CD14-positive monocyte (primary cell): ENCODE measurements around the gene PSPN. TPM values are rescaled to one million over a fixed set of nuclear protein-coding genes. Genes with fewer than 3 reads are reported as not detected.

Experiments
- DNase-seq, 3 donors: peaks; one replicate each; pipeline ENCODE4 v3.0.0-alpha.2; 2011 to 2022
- H2AFZ ChIP-seq: 2 replicates; pipeline ENCODE4 v1.6.0; 2012; ENCODE audit warnings: mild to moderate bottlenecking, low read depth, low read length, inconsistent platforms; ENCODE audit not compliant: insufficient read depth, poor library complexity, severe bottlenecking
- H3K27ac ChIP-seq, 2 donors: 1 replicate in 1 of 2; 2 replicates in 1 of 2; pipeline ENCODE4 v1.5.1; 2012 to 2013; ENCODE audit warnings: low read length in 2 of 2, control low read depth in 1 of 2, inconsistent platforms in 1 of 2, low read depth in 1 of 2, mild to moderate bottlenecking in 1 of 2
- H3K27me3 ChIP-seq, 2 donors: one replicate each; pipeline versions ENCODE4 v1.6.0 to v1.6.1; 2011 to 2013; ENCODE audit warnings: low read length in 2 of 2; ENCODE audit not compliant: control insufficient read depth in 2 of 2, insufficient read depth in 2 of 2
- H3K36me3 ChIP-seq, 2 donors: replicated peaks in 1 of 2; 1 replicate in 1 of 2; 2 replicates in 1 of 2; pipeline versions ENCODE4 v1.5.1 to v1.6.1; 2012 to 2013; ENCODE audit warnings: low read length in 2 of 2, control low read depth in 1 of 2, inconsistent platforms in 1 of 2, mild to moderate bottlenecking in 1 of 2; ENCODE audit not compliant: insufficient read depth in 2 of 2, control insufficient read depth in 1 of 2
- H3K4me1 ChIP-seq, 2 donors: 1 replicate in 1 of 2; 2 replicates in 1 of 2; pipeline versions ENCODE4 v1.5.1 to v1.6.1; 2012 to 2013; ENCODE audit warnings: low read length in 2 of 2, control low read depth in 1 of 2, inconsistent platforms in 1 of 2, mild to moderate bottlenecking in 1 of 2, moderate library complexity in 1 of 2; ENCODE audit not compliant: insufficient read depth in 2 of 2, control insufficient read depth in 1 of 2
- H3K4me2 ChIP-seq: replicated peaks from 2 replicates; pipeline ENCODE3; 2012; ENCODE audit warnings: low read length, moderate library complexity, mild to moderate bottlenecking; ENCODE audit not compliant: poor library complexity, severe bottlenecking; ENCODE audit errors: extremely low read depth
- H3K4me3 ChIP-seq, 3 experiments: fragments of 200-600 bp in 1 of 3; sonication (generic) in 1 of 3; replicated peaks in 1 of 3; 1 replicate in 2 of 3; 2 replicates in 1 of 3; pipeline ENCODE4 v1.5.1; 2011 to 2013; ENCODE audit warnings: low read length in 3 of 3, mild to moderate bottlenecking in 3 of 3, control low read depth in 2 of 3, low read depth in 2 of 3, inconsistent platforms in 1 of 3, moderate library complexity in 1 of 3
- H3K79me2 ChIP-seq: 2 replicates; pipeline ENCODE4 v1.6.0; 2012; ENCODE audit warnings: mild to moderate bottlenecking, control low read depth, inconsistent platforms, low read length, moderate library complexity; ENCODE audit not compliant: insufficient read depth
- H3K9ac ChIP-seq: 2 replicates; pipeline ENCODE4 v1.6.0; 2017; ENCODE audit warnings: low read length, mild to moderate bottlenecking; ENCODE audit not compliant: insufficient read depth, poor library complexity, severe bottlenecking
- H3K9me3 ChIP-seq, 2 donors: replicated peaks in 1 of 2; 1 replicate in 1 of 2; 2 replicates in 1 of 2; pipeline versions ENCODE4 v1.5.1 to v1.6.1; 2012 to 2013; ENCODE audit warnings: low read length in 2 of 2, control low read depth in 1 of 2; ENCODE audit not compliant: control insufficient read depth in 1 of 2, insufficient read depth in 1 of 2
- H4K20me1 ChIP-seq: 2 replicates; pipeline ENCODE4 v1.6.0; 2012; ENCODE audit warnings: mild to moderate bottlenecking, low read length, control low read depth, moderate library complexity; ENCODE audit not compliant: insufficient read depth
- H3K27ac Mint-ChIP-seq, 7 donors: one replicate each; pipeline ENCODE4 v1.8.0; 2020; ENCODE audit warnings: mild to moderate bottlenecking in 7 of 7, mixed read lengths in 7 of 7, moderate library complexity in 6 of 7, inconsistent platforms in 2 of 7
- H3K27me3 Mint-ChIP-seq, 3 donors: one replicate each; pipeline ENCODE4 v1.8.0; 2021 to 2022; ENCODE audit warnings: low read depth in 3 of 3, mild to moderate bottlenecking in 3 of 3, mixed read lengths in 3 of 3, moderate library complexity in 3 of 3, inconsistent platforms in 1 of 3
- H3K36me3 Mint-ChIP-seq, 2 donors: one replicate each; pipeline ENCODE4 v1.8.0; 2020; ENCODE audit warnings: mixed read lengths in 2 of 2, inconsistent platforms in 1 of 2, mild to moderate bottlenecking in 1 of 2
- H3K4me1 Mint-ChIP-seq: one replicate; pipeline ENCODE4 v1.8.0; 2020; ENCODE audit warnings: mild to moderate bottlenecking, mixed read lengths
- H3K4me3 Mint-ChIP-seq, 2 donors: one replicate each; pipeline ENCODE4 v1.8.0; 2020; ENCODE audit warnings: mild to moderate bottlenecking in 2 of 2, mixed read lengths in 2 of 2, moderate library complexity in 1 of 2
- H3K9me3 Mint-ChIP-seq, 7 donors: one replicate each; pipeline ENCODE4 v1.8.0; 2020 to 2022; ENCODE audit warnings: mixed read lengths in 7 of 7, mild to moderate bottlenecking in 6 of 7, moderate library complexity in 6 of 7, inconsistent platforms in 2 of 7
- CTCF ChIP-seq: fragments of 200-600 bp; IDR thresholded peaks from one replicate; pipeline ENCODE4 v1.8.0; 2022; ENCODE audit warnings: antibody characterized with exemption, mild to moderate bottlenecking
- WGBS: methylation state at CpG from one replicate; pipeline ENCODE4 v1.1.5; 2013; ENCODE audit warnings: missing lambda C conversion rate; ENCODE audit not compliant: insufficient coverage; 5-methylcytosine and 5-hydroxymethylcytosine counted together
- intact Hi-C, 2 donors: fragments of 100-400 bp; cut with micrococcal nuclease; formaldehyde crosslinking; loops; one replicate each; pipeline versions ENCODE4 v1.15.0 to v1.15.1; 2023
- polyA plus RNA-seq, 3 donors: library from polyadenylated mRNA; depleted of rRNA in 1 of 3; unstranded in 2 of 3; stranded (reverse) in 1 of 3; fragments of 300-500 nt in 2 of 3; fragments of >200 nt in 1 of 3; fragmentation: Illumina TruSeq in 2 of 3; gene quantifications; 1 replicate in 2 of 3; 2 replicates in 1 of 3; pipeline ENCODE4 v1.2.3, GENCODE V29; 2012 to 2021

Gene PSPN
- polyA plus RNA-seq, 3 donors = 0.10 to 0.19 (median 0.13) TPM

- Histone ChIP-seq H3K36me3 (peaks cover 5 to 9% of the 10 kb centered on the region in 2 donors), H4K20me1 (no peaks in the 10 kb centered on the region), H3K9ac (no peak overlapping the region), H3K4me3 (no peak overlapping the region), H3K79me2 (no peaks in the 10 kb centered on the region), H3K27ac (no peak overlapping the region), H2AFZ (no peak overlapping the region), H3K9me3 (no peaks in the 10 kb centered on the region), H3K4me2 (no peak overlapping the region), H3K4me1 (peaks cover 0 to 3% of the 10 kb centered on the region in 2 donors), H3K27me3 (no peaks in the 10 kb centered on the region)
- Mint-ChIP-seq H3K9me3 (peaks cover 0 to 3% (median 0%) of the 10 kb centered on the region in 7 donors), H3K4me1 (peaks cover 5% of the 10 kb centered on the region), H3K27ac (no peak overlapping the region), H3K27me3 (peaks cover 0 to 2% (median 1%) of the 10 kb centered on the region in 3 donors), H3K36me3 (peaks cover 12 to 13% of the 10 kb centered on the region in 2 donors), H3K4me3 (no peak overlapping the region)
- intact Hi-C loops = no loop called here
- WGBS = 100% methylated on average over 5 of the region's 6 CpGs
- TF ChIP-seq CTCF = no peak
- DNase-seq = no peak
Observed at GRCh38 chr19:6409346-6409745, 33.6 kb upstream of the PSPN start.

DNA sequence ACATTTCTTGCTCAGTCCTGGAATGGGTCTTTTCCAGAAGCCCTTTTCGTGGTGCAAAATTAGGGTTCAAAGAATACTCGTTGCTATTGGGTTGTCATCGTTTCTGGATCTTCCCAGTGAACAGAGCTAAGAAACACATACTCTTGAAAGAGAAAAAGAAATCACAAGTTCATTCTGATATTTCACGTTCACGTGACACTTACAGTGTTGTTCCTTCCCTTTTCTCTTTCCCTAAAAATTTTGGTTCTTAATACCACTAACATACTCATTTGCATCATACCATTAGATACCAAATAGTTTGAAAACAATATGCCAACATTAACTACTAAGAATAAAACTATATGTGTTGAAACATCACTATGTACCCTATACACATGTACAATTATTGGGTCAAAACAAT, 30.7 kb upstream of the PSPN start:
- intact Hi-C loops = no loop called here
- Histone ChIP-seq H3K79me2 (no peaks in the 10 kb centered on the region), H4K20me1 (no peaks in the 10 kb centered on the region), H3K4me2 (no peak overlapping the region), H3K4me3 (no peak overlapping the region), H3K36me3 (no peaks in the 10 kb centered on the region), H2AFZ (no peak overlapping the region), H3K27me3 (no peaks in the 10 kb centered on the region), H3K4me1 (peaks cover 0 to 3% of the 10 kb centered on the region in 2 donors), H3K27ac (no peak overlapping the region), H3K9ac (no peak overlapping the region), H3K9me3 (no peaks in the 10 kb centered on the region)
- Mint-ChIP-seq H3K27me3 (peaks cover 0 to 2% (median 0%) of the 10 kb centered on the region in 3 donors), H3K4me3 (no peak overlapping the region), H3K36me3 (no peaks in the 10 kb centered on the region), H3K9me3 (no peaks in the 10 kb centered on the region), H3K4me1 (peaks cover 7% of the 10 kb centered on the region), H3K27ac (no peak overlapping the region)
- TF ChIP-seq CTCF = no peak
- no peak for DNase-seq
- 80% methylated on average over 3 of the region's 5 CpGs for WGBS
